H1 (cell line): ENCODE data around the gene MRPS5. TPM values are rescaled to one million over a fixed set of nuclear protein-coding genes. Genes with fewer than 3 reads are reported as not detected.

Source experiments
- CTCF ChIA-PET: fragments of 300-600 bp; sonication (Branson Sonifier 250); formaldehyde crosslinking; loops from one replicate; lab custom pipeline; 2021; ENCODE audit not compliant: partially characterized antibody; lab: Charles Lee
- POLR2A ChIA-PET: fragments of 300-600 bp; sonication (Branson Sonifier 250); formaldehyde crosslinking; loops from one replicate; lab custom pipeline; 2021; ENCODE audit warnings: inconsistent platforms; ENCODE audit not compliant: partially characterized antibody; lab: Charles Lee
- DNase-seq, 2 experiments: peaks; one replicate each; pipeline versions ENCODE4 v3.0.0 to v3.0.0-alpha.2; 2010 to 2022; ENCODE audit warnings: low spot score in 2 of 2, low read depth in 1 of 2, mixed read lengths in 1 of 2
- FAIRE-seq: peaks from 2 replicates; lab custom pipeline; 2011; peaks lifted over from hg19 to GRCh38; lab: Jason Lieb, UNC
- H2AFZ ChIP-seq: 2 replicates; pipeline ENCODE4 v1.8.1; 2012; ENCODE audit warnings: low read length, inconsistent platforms
- H2AK5ac ChIP-seq: 2 replicates; pipeline ENCODE4 v1.6.1; 2013; ENCODE audit warnings: low read depth, low read length
- H2BK120ac ChIP-seq: replicated peaks from 2 replicates; pipeline ENCODE3; 2013; ENCODE audit warnings: low read depth, low read length, inconsistent platforms
- H2BK12ac ChIP-seq: 2 replicates; pipeline ENCODE4 v1.6.1; 2013; ENCODE audit warnings: low read depth, low read length
- H2BK15ac ChIP-seq: 2 replicates; pipeline ENCODE4 v1.6.1; 2013; ENCODE audit warnings: low read length
- H2BK20ac ChIP-seq: 2 replicates; pipeline ENCODE4 v1.6.1; 2013; ENCODE audit warnings: low read length
- H2BK5ac ChIP-seq: 2 replicates; pipeline ENCODE4 v1.6.1; 2013; ENCODE audit warnings: low read depth, low read length
- H3K14ac ChIP-seq: 2 replicates; pipeline ENCODE4 v1.6.1; 2013; ENCODE audit warnings: inconsistent platforms; ENCODE audit not compliant: insufficient read length
- H3K18ac ChIP-seq: 2 replicates; pipeline ENCODE4 v1.6.1; 2013; ENCODE audit warnings: low read length; ENCODE audit errors: extremely low read depth
- H3K23ac ChIP-seq: 2 replicates; pipeline ENCODE4 v1.6.1; 2013; ENCODE audit warnings: inconsistent platforms; ENCODE audit not compliant: insufficient read length
- H3K23me2 ChIP-seq: 2 replicates; pipeline ENCODE4 v1.6.1; 2013; ENCODE audit warnings: low read depth, low read length
- H3K27ac ChIP-seq: 2 replicates; pipeline ENCODE4 v1.6.1; 2011; ENCODE audit warnings: low read depth, low read length, inconsistent platforms
- H3K27me3 ChIP-seq, 4 experiments: replicated peaks in 1 of 4; 1 replicate in 1 of 4; 2 replicates in 3 of 4; pipeline versions ENCODE4 v1.6.1 to v1.8.1; 2011 to 2013; ENCODE audit warnings: low read length in 3 of 4, mild to moderate bottlenecking in 3 of 4, inconsistent platforms in 2 of 4, mixed read lengths in 2 of 4, moderate library complexity in 1 of 4; ENCODE audit not compliant: control insufficient read depth in 3 of 4, insufficient read depth in 3 of 4; ENCODE audit errors: extremely low read depth in 1 of 4
- H3K36me3 ChIP-seq, 4 experiments: 2 replicates each; pipeline versions ENCODE4 v1.6.1 to v1.8.1; 2011 to 2013; ENCODE audit warnings: mild to moderate bottlenecking in 4 of 4, low read length in 3 of 4, moderate library complexity in 2 of 4, control low read depth in 1 of 4, inconsistent platforms in 1 of 4; ENCODE audit not compliant: insufficient read depth in 4 of 4, control insufficient read depth in 2 of 4
- H3K4ac ChIP-seq: replicated peaks from 2 replicates; pipeline ENCODE3; 2013; ENCODE audit warnings: low read length, low read depth, mixed read lengths, inconsistent platforms; ENCODE audit not compliant: insufficient read length
- H3K4me1 ChIP-seq, 4 experiments: replicated peaks in 1 of 4; 1 replicate in 1 of 4; 2 replicates in 3 of 4; pipeline versions ENCODE4 v1.6.1 to v1.8.1; 2011 to 2013; ENCODE audit warnings: low read length in 3 of 4, inconsistent platforms in 2 of 4, mixed read lengths in 1 of 4; ENCODE audit not compliant: insufficient read depth in 4 of 4, control insufficient read depth in 3 of 4
- H3K4me2 ChIP-seq, 2 experiments: 2 replicates each; pipeline versions ENCODE4 v1.6.1 to v1.8.1; 2011 to 2013; ENCODE audit warnings: low read depth in 2 of 2, low read length in 2 of 2, control low read depth in 1 of 2, inconsistent platforms in 1 of 2, mild to moderate bottlenecking in 1 of 2; ENCODE audit not compliant: insufficient read depth in 1 of 2
- H3K4me3 ChIP-seq, 4 experiments: fragments of 200-600, 300-600 bp in 1 of 4; sonication (generic), shearing (Covaris generic), sonication (Bioruptor Twin) in 1 of 4; 2 replicates each; pipeline versions ENCODE4 v1.5.1 to v1.8.1; 2011 to 2016; ENCODE audit warnings: low read length in 4 of 4, low read depth in 3 of 4, control low read depth in 2 of 4, inconsistent platforms in 2 of 4, mild to moderate bottlenecking in 2 of 4, mixed read lengths in 1 of 4, moderate library complexity in 1 of 4; ENCODE audit not compliant: insufficient read depth in 2 of 4; ENCODE audit errors: extremely low read depth in 1 of 4
- H3K56ac ChIP-seq: replicated peaks from 2 replicates; pipeline ENCODE3; 2013; ENCODE audit warnings: low read depth, mild to moderate bottlenecking, mixed read lengths, low read length, inconsistent platforms; ENCODE audit not compliant: insufficient read length
- H3K79me1 ChIP-seq: 2 replicates; pipeline ENCODE4 v1.6.1; 2013; ENCODE audit warnings: low read depth, low read length, control low read depth
- H3K79me2 ChIP-seq, 2 experiments: 2 replicates each; pipeline versions ENCODE4 v1.6.1 to v1.8.1; 2012 to 2013; ENCODE audit warnings: low read length in 2 of 2, mild to moderate bottlenecking in 2 of 2, inconsistent platforms in 1 of 2; ENCODE audit not compliant: insufficient read depth in 2 of 2, control insufficient read depth in 1 of 2
- H3K9ac ChIP-seq, 4 experiments: replicated peaks in 1 of 4; 1 replicate in 1 of 4; 2 replicates in 3 of 4; pipeline versions ENCODE4 v1.6.1 to v1.8.1; 2011 to 2013; ENCODE audit warnings: low read depth in 3 of 4, low read length in 3 of 4, control low read depth in 2 of 4, mild to moderate bottlenecking in 2 of 4, moderate library complexity in 2 of 4, inconsistent platforms in 1 of 4; ENCODE audit errors: extremely low read depth in 1 of 4
- H3K9me3 ChIP-seq, 2 experiments: 2 replicates each; pipeline versions ENCODE4 v1.6.1 to v1.8.1; 2012 to 2013; ENCODE audit warnings: mild to moderate bottlenecking in 2 of 2, moderate library complexity in 2 of 2, control low read depth in 1 of 2, inconsistent platforms in 1 of 2, low read depth in 1 of 2, low read length in 1 of 2, mixed read lengths in 1 of 2; ENCODE audit not compliant: insufficient read depth in 2 of 2
- H4K20me1 ChIP-seq, 2 experiments: replicated peaks in 1 of 2; 2 replicates each; pipeline versions ENCODE3 to v1.8.1; 2011 to 2013; ENCODE audit warnings: inconsistent platforms in 2 of 2, low read length in 2 of 2, mild to moderate bottlenecking in 1 of 2; ENCODE audit not compliant: insufficient read depth in 2 of 2, control insufficient read depth in 1 of 2
- H4K5ac ChIP-seq: 2 replicates; pipeline ENCODE4 v1.6.1; 2013; ENCODE audit warnings: low read length, low read depth, mixed read lengths, inconsistent platforms; ENCODE audit not compliant: insufficient read length
- H4K8ac ChIP-seq: 2 replicates; pipeline ENCODE4 v1.8.0; 2013; ENCODE audit warnings: mild to moderate bottlenecking, moderate library complexity, low read length, inconsistent platforms; ENCODE audit not compliant: insufficient read depth; ENCODE audit errors: extremely low read depth
- H4K91ac ChIP-seq: replicated peaks from 2 replicates; pipeline ENCODE3; 2013; ENCODE audit warnings: low read length, mixed read lengths, inconsistent platforms; ENCODE audit not compliant: insufficient read length
- WGBS, 2 experiments: shearing (Covaris generic) in 1 of 2; methylation state at CpG; one replicate each; pipeline versions ENCODE4 v1.1.6 to v1.1.7; 2013 to 2015; ENCODE audit warnings: low lambda C conversion rate in 2 of 2, mixed read lengths in 2 of 2, inconsistent platforms in 1 of 2, low coverage in 1 of 2, missing lambda C conversion rate in 1 of 2; ENCODE audit not compliant: insufficient replicate concordance in 2 of 2, insufficient coverage in 1 of 2, insufficient read length in 1 of 2; ENCODE audit errors: extremely low coverage in 1 of 2, missing lambda C conversion rate in 1 of 2; 5-methylcytosine and 5-hydroxymethylcytosine counted together
- polyA plus RNA-seq, 7 experiments: library from polyadenylated mRNA; depleted of rRNA in 3 of 7; stranded (reverse) in 5 of 7; unstranded in 2 of 7; fragments of >200 nt in 5 of 7; fragments of 200-250 nt in 2 of 7; gene quantifications; 1 replicate in 5 of 7; 2 replicates in 1 of 7; 4 replicates in 1 of 7; pipeline versions ENCODE4 v1.2.1 to v1.2.3, GENCODE V29; 2011 to 2013; ENCODE audit warnings: missing spikeins in 2 of 7, mixed read lengths in 2 of 7
- total RNA-seq: library from RNA; stranded (reverse); fragmentation: NEBNext Ultra II Directional; extraction: Animal tissue kit (Norgen Biotek cat#: 25700); gene quantifications from 2 replicates; pipeline ENCODE4 v1.2.1, GENCODE V29; 2021
- TF ChIP-seq, protein P1 (sequence below): IDR thresholded peaks from 2 replicates; pipeline ENCODE4 v1.6.1; 2012; ENCODE audit warnings: inconsistent platforms

The MRPS5 gene
- total and polyA plus RNA-seq, 2 of the 8 experiments (the other 6 are each of a cell fraction or from before 2014, with no cell fraction given): 36.7 to 53.0 TPM

DNA sequence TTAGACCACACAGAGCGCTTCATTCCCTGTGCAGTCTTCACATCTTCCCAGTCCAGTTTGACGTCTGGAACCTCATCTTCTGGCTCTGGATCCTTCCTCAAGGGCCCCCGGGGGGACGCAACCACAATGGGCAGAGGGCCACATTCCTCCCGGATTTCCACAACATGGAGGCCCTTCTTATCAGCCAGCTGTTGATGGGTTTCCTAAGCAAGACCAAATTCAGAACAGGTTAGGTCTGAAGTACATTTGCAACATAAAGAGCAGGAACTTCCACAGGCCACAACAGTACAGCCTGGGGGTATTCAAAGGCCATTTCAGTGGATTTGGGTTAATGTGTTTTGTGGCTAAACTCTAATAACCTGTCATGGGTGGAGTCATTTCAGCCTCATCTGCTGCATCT is 34.2 kb downstream of the MRPS5 start:
- 93% methylated on average over 5 of the region's 5 CpGs; no CpG with 5 or more reads in 1 of the 2 experiments for WGBS, 2 experiments
- Histone ChIP-seq H3K36me3 (peaks cover 0 to 14% (median 2%) of the 10 kb centered on the region in 4 experiments; a peak in 4 of 8 replicates), H3K9me3 (no peaks in the 10 kb centered on the region), H3K9ac (no peak overlapping the region), H3K4me2 (no peak overlapping the region; a peak in 1 of 4 replicates), H3K79me2 (no peaks in the 10 kb centered on the region), H3K14ac (no peak overlapping the region), H3K4me3 (no peak overlapping the region), H3K79me1 (no peaks in the 10 kb centered on the region), H4K8ac (no peak overlapping the region), H2AK5ac (no peak overlapping the region), H3K56ac (no peak overlapping the region), H4K5ac (no peak overlapping the region), H4K20me1 (peaks cover 0 to 6% of the 10 kb centered on the region in 2 experiments), H3K27me3 (no peaks in the 10 kb centered on the region), H3K27ac (no peak overlapping the region), H2BK15ac (no peak overlapping the region), H2BK12ac (no peak overlapping the region), H4K91ac (no peak overlapping the region), H3K4ac (no peak overlapping the region), H2BK20ac (no peak overlapping the region), H2BK120ac (no peak overlapping the region), H3K23me2 (no peaks in the 10 kb centered on the region), H3K18ac (no peak overlapping the region), H3K23ac (no peak overlapping the region), H2AFZ (no peak overlapping the region), H2BK5ac (no peak overlapping the region), H3K4me1 (peaks cover 0 to 2% (median 0%) of the 10 kb centered on the region in 4 experiments; a peak in 1 of 7 replicates)
- DNase-seq: no peak
- ChIA-PET CTCF (no interaction called here), POLR2A (no interaction called here)
- no peak for FAIRE-seq
- TF ChIP-seq, protein P1, sequence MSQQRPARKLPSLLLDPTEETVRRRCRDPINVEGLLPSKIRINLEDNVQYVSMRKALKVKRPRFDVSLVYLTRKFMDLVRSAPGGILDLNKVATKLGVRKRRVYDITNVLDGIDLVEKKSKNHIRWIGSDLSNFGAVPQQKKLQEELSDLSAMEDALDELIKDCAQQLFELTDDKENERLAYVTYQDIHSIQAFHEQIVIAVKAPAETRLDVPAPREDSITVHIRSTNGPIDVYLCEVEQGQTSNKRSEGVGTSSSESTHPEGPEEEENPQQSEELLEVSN: no peak
